Measurements from ENCODE around the gene FAM89B. TPM values are rescaled to one million over a fixed set of nuclear protein-coding genes. Genes with fewer than 3 reads are reported as not detected.

Gene FAM89B
- polyA plus RNA-seq, 1 donor from 2014 or later: 75.1 TPM

- H3K27me3 ChIP-seq (ENCODE audit: insufficient read depth, low read depth, low read length): no peaks in the 10 kb centered on the region
- no peaks in the 10 kb centered on the region for H3F3A ChIP-seq (ENCODE audit: insufficient read depth, low read length, poor library complexity, severe bottlenecking)
- no peaks in the 10 kb centered on the region for H3K9me2 ChIP-seq (ENCODE audit: insufficient read depth, low read length)
- no peaks in the 10 kb centered on the region for H3K79me2 ChIP-seq (replicated peaks; ENCODE audit: insufficient read depth, low read length)
- H3K9ac ChIP-seq (ENCODE audit: low read length): no peak overlapping the region
- no peak for TF ChIP-seq TAF1 (IDR thresholded peaks at IDR 0.05; ENCODE audit: low read depth)
- TF ChIP-seq MXI1 (conservative IDR thresholded peaks at IDR 0.05; ENCODE audit: poor library complexity, severe bottlenecking): no peak
- no peak for TF ChIP-seq POLR2AphosphoS5 (IDR thresholded peaks at IDR 0.05)
- TF ChIP-seq EP300 (conservative IDR thresholded peaks at IDR 0.05; ENCODE audit: poor library complexity, severe bottlenecking): no peak
- TF ChIP-seq EZH2 (IDR thresholded peaks at IDR 0.05; ENCODE audit: borderline replicate concordance, insufficient read depth, low read length, poor library complexity, severe bottlenecking): no peak
- TF ChIP-seq REST (IDR thresholded peaks at IDR 0.05; ENCODE audit: borderline replicate concordance): no peak
- TF ChIP-seq CTCF (IDR thresholded peaks at IDR 0.05; ENCODE audit: poor library complexity, severe bottlenecking): no peak
- TF ChIP-seq RAD21 (conservative IDR thresholded peaks at IDR 0.05): no peak
- TF ChIP-seq SMC3 (conservative IDR thresholded peaks at IDR 0.05; ENCODE audit: poor library complexity): no peak
- no peak overlapping the region for H3K4me3 ChIP-seq (ENCODE audit: low read length)
- no peak overlapping the region for H2AFZ ChIP-seq (ENCODE audit: low read depth, low read length)
- H3K27ac ChIP-seq (ENCODE audit: low read length): no peak overlapping the region
- no peak overlapping the region for H3K4me2 ChIP-seq (ENCODE audit: low read length)
- no peaks in the 10 kb centered on the region for H4K20me1 ChIP-seq (ENCODE audit: insufficient read depth)
- no peaks in the 10 kb centered on the region for H3K9me3 ChIP-seq (ENCODE audit: low read length)
- H3K36me3 ChIP-seq (ENCODE audit: insufficient read depth, low read length): no peaks in the 10 kb centered on the region
Measured at GRCh38 chr11:65559535-65559934, 12.8 kb upstream of the FAM89B start.

- Histone ChIP-seq H3K27ac (ENCODE audit: low read length) (no peak overlapping the region), H3K9me3 (ENCODE audit: low read length) (no peaks in the 10 kb centered on the region), H3K9ac (ENCODE audit: low read length) (no peak overlapping the region), H4K20me1 (ENCODE audit: insufficient read depth) (no peaks in the 10 kb centered on the region), H3K4me3 (ENCODE audit: low read length) (no peak overlapping the region), H3K79me2 (replicated peaks; ENCODE audit: insufficient read depth, low read length) (no peaks in the 10 kb centered on the region), H3K27me3 (ENCODE audit: insufficient read depth, low read depth, low read length) (no peaks in the 10 kb centered on the region), H3K36me3 (ENCODE audit: insufficient read depth, low read length) (no peaks in the 10 kb centered on the region), H3K4me2 (ENCODE audit: low read length) (no peak overlapping the region), H3F3A (ENCODE audit: insufficient read depth, low read length, poor library complexity, severe bottlenecking) (no peaks in the 10 kb centered on the region), H2AFZ (ENCODE audit: low read depth, low read length) (no peak overlapping the region), H3K9me2 (ENCODE audit: insufficient read depth, low read length) (no peaks in the 10 kb centered on the region)
- TF ChIP-seq EP300 (conservative IDR thresholded peaks at IDR 0.05; ENCODE audit: poor library complexity, severe bottlenecking): no peak
- no peak for TF ChIP-seq CTCF (IDR thresholded peaks at IDR 0.05; ENCODE audit: poor library complexity, severe bottlenecking)
- no peak for TF ChIP-seq RAD21 (conservative IDR thresholded peaks at IDR 0.05)
- no peak for TF ChIP-seq MXI1 (conservative IDR thresholded peaks at IDR 0.05; ENCODE audit: poor library complexity, severe bottlenecking)
- TF ChIP-seq EZH2 (IDR thresholded peaks at IDR 0.05; ENCODE audit: borderline replicate concordance, insufficient read depth, low read length, poor library complexity, severe bottlenecking): no peak
- no peak for TF ChIP-seq POLR2AphosphoS5 (IDR thresholded peaks at IDR 0.05)
- TF ChIP-seq REST (IDR thresholded peaks at IDR 0.05; ENCODE audit: borderline replicate concordance): no peak
Measured at GRCh38 chr11:65559951-65560537, 12.3 kb upstream of the FAM89B start.

Data from neural cell (in vitro differentiated cells).